ENCODE results near the gene POLR3E.

GRCh38 chr16:22381392-22381791 is 84.2 kb downstream of the POLR3E start:
- TF ChIP-seq CTCF (IDR thresholded peaks at IDR 0.05) (no peak), POLR2A (IDR thresholded peaks at IDR 0.05) (no peak), EP300 (IDR thresholded peaks at IDR 0.05) (no peak), POLR2AphosphoS5 (IDR thresholded peaks at IDR 0.05) (no peak)

All from gastroesophageal sphincter (tissue), 3 donors.